HCT116 (cell line): Measurements from ENCODE around the gene TIMM44. TPM values are rescaled to one million over a fixed set of nuclear protein-coding genes. Genes with fewer than 3 reads are reported as not detected.

Experiments used
- ATAC-seq: fragments of 200-7000 bp; cut with Tn5 transposase; 2 replicates; pipeline ENCODE4 v1.9.1; 2020; ENCODE audit warnings: mild to moderate bottlenecking, moderate library complexity
- BruUV-seq: library from RNA; stranded (reverse); fragments of 400-500 nt; replicated peaks from 2 replicates; lab custom pipeline; 2021; lab: Mats Ljungman, UMichigan
- CTCF ChIA-PET: fragments of 300-600 bp; sonication (Branson Sonifier 250); formaldehyde crosslinking; loops from one replicate; lab custom pipeline; 2021; ENCODE audit warnings: antibody characterized with exemption; lab: Charles Lee
- POLR2A ChIA-PET: fragments of 300-600, 350-600 bp; sonication (Branson Sonifier 250); formaldehyde crosslinking; loops from one replicate; lab custom pipeline; 2021; ENCODE audit warnings: antibody characterized with exemption; lab: Charles Lee
- RAD21 ChIA-PET, 2 experiments: fragments of 300-600 bp; sonication (Branson Sonifier 250); formaldehyde crosslinking; loops; one replicate each; lab custom pipeline; 2023; ENCODE audit warnings: low total read pairs in 2 of 2; ENCODE audit not compliant: uncharacterized antibody in 2 of 2, unreplicated experiment in 2 of 2, low non-redundant PET in 1 of 2; lab: Charles Lee
- DNase-seq: peaks from one replicate; pipeline ENCODE4 v3.0.0-alpha.2; 2010; ENCODE audit warnings: low read depth, low spot score
- H2AFZ ChIP-seq: fragments of 200-600 bp; shearing (Covaris generic), sonication (generic); 2 replicates; pipeline ENCODE4 v1.6.1; 2017; ENCODE audit warnings: low read depth, mixed run types, mixed read lengths, antibody characterized with exemption, low read length; ENCODE audit not compliant: poor library complexity, severe bottlenecking
- H3K27ac ChIP-seq: 2 replicates; pipeline ENCODE4 v1.5.1; 2012; ENCODE audit warnings: low read depth, low read length
- H3K27me3 ChIP-seq: fragments of 200-600 bp; sonication (generic); 2 replicates; pipeline ENCODE4 v1.6.1; 2016; ENCODE audit warnings: mixed run types, low read length, mixed read lengths; ENCODE audit not compliant: insufficient read depth
- H3K36me3 ChIP-seq, 2 experiments: fragments of 200-500 bp in 1 of 2; fragments of 200-600 bp in 1 of 2; sonication (Bioruptor generic) in 1 of 2; sonication (generic) in 1 of 2; 2 replicates each; pipeline versions ENCODE4 v1.5.1 to v1.6.1; 2014 to 2016; ENCODE audit warnings: low read length in 2 of 2, inconsistent platforms in 1 of 2, mixed read lengths in 1 of 2, mixed run types in 1 of 2; ENCODE audit not compliant: insufficient read depth in 2 of 2, control insufficient read depth in 1 of 2
- H3K4me1 ChIP-seq, 2 experiments: fragments of 200-600 bp in 1 of 2; sonication (generic) in 1 of 2; 2 replicates each; pipeline versions ENCODE4 v1.5.1 to v1.6.1; 2012 to 2017; ENCODE audit warnings: low read length in 2 of 2, inconsistent platforms in 1 of 2, mild to moderate bottlenecking in 1 of 2, mixed read lengths in 1 of 2, mixed run types in 1 of 2, moderate library complexity in 1 of 2; ENCODE audit not compliant: insufficient read depth in 2 of 2, control insufficient read depth in 1 of 2
- H3K4me2 ChIP-seq: fragments of 200-600 bp; sonication (generic); 2 replicates; pipeline ENCODE4 v1.6.1; 2017; ENCODE audit warnings: mixed run types, low read length, mixed read lengths
- H3K4me3 ChIP-seq, 2 experiments: fragments of 200-600 bp in 1 of 2; sonication (generic) in 1 of 2; replicated peaks in 1 of 2; 2 replicates each; pipeline ENCODE4 v1.5.1; 2011 to 2016; ENCODE audit warnings: low read length in 2 of 2, control low read depth in 1 of 2, low read depth in 1 of 2, mild to moderate bottlenecking in 1 of 2, mixed read lengths in 1 of 2, mixed run types in 1 of 2
- H3K79me2 ChIP-seq: fragments of 200-600 bp; sonication (generic); 2 replicates; pipeline ENCODE4 v1.6.1; 2017; ENCODE audit warnings: mild to moderate bottlenecking, mixed run types, low read length, moderate library complexity, mixed read lengths; ENCODE audit not compliant: insufficient read depth
- H3K9ac ChIP-seq: fragments of 200-600 bp; sonication (generic); 2 replicates; pipeline ENCODE4 v1.6.1; 2016; ENCODE audit warnings: low read length, mixed read lengths
- H3K9me2 ChIP-seq: fragments of 200-600 bp; sonication (generic), shearing (Covaris generic); 2 replicates; pipeline ENCODE4 v1.6.1; 2017; ENCODE audit warnings: mixed run types, mild to moderate bottlenecking, moderate library complexity; ENCODE audit not compliant: insufficient read depth
- H3K9me3 ChIP-seq, 2 experiments: fragments of 200-500 bp in 1 of 2; fragments of 200-600 bp in 1 of 2; sonication (Bioruptor generic) in 1 of 2; sonication (generic) in 1 of 2; 2 replicates each; pipeline ENCODE4 v1.6.1; 2014 to 2017; ENCODE audit warnings: low read length in 2 of 2, mixed read lengths in 2 of 2, inconsistent platforms in 1 of 2, low read depth in 1 of 2, mild to moderate bottlenecking in 1 of 2, mixed run types in 1 of 2, moderate library complexity in 1 of 2; ENCODE audit not compliant: control insufficient read depth in 1 of 2, insufficient read depth in 1 of 2
- H4K20me1 ChIP-seq: fragments of 200-600 bp; sonication (generic), shearing (Covaris generic); 2 replicates; pipeline ENCODE4 v1.6.1; 2017; ENCODE audit warnings: mixed run types, mild to moderate bottlenecking, moderate library complexity; ENCODE audit not compliant: insufficient read depth
- CTCF ChIP-seq, 3 experiments: fragments of 200-600 bp in 1 of 3; sonication (generic) in 1 of 3; IDR thresholded peaks in 2 of 3; conservative IDR thresholded peaks in 1 of 3; 2 replicates each; pipeline ENCODE4 v1.5.1; 2012 to 2017; ENCODE audit warnings: low read depth in 2 of 3, low read length in 2 of 3, antibody characterized with exemption in 1 of 3, borderline replicate concordance in 1 of 3, control low read depth in 1 of 3, mild to moderate bottlenecking in 1 of 3, mixed read lengths in 1 of 3, mixed run types in 1 of 3, moderate library complexity in 1 of 3; ENCODE audit not compliant: insufficient read depth in 1 of 3
- EZH2 ChIP-seq: fragments of 200-600 bp; sonication (generic); IDR thresholded peaks from 2 replicates; pipeline ENCODE4 v1.6.1; 2017; ENCODE audit warnings: antibody characterized with exemption, mixed run types
- EZH2phosphoT487 ChIP-seq: fragments of 200-600 bp; IDR thresholded peaks from 2 replicates; pipeline ENCODE4 v1.6.1; 2018; ENCODE audit warnings: antibody characterized with exemption, borderline replicate concordance
- FOSL1 ChIP-seq: IDR thresholded peaks from 2 replicates; pipeline ENCODE4 v1.6.1; 2012; ENCODE audit warnings: low read depth
- MAX ChIP-seq: IDR thresholded peaks from 2 replicates; pipeline ENCODE4 v1.6.1; 2012
- POLR2AphosphoS5 ChIP-seq: IDR thresholded peaks from 2 replicates; pipeline ENCODE4 v1.6.1; 2011; ENCODE audit warnings: mild to moderate bottlenecking, low read depth, low read length, moderate library complexity
- RAD21 ChIP-seq: IDR thresholded peaks from 2 replicates; pipeline ENCODE4 v1.6.1; 2012; ENCODE audit warnings: low read depth, mild to moderate bottlenecking
- REST ChIP-seq: IDR thresholded peaks from 2 replicates; pipeline ENCODE4 v1.6.1; 2012; ENCODE audit warnings: low read depth
- SP1 ChIP-seq: IDR thresholded peaks from 2 replicates; pipeline ENCODE4 v1.6.1; 2012; ENCODE audit warnings: low read depth
- SRF ChIP-seq: IDR thresholded peaks from 2 replicates; pipeline ENCODE4 v1.6.1; 2012; ENCODE audit warnings: low read depth
- ZBTB33 ChIP-seq: IDR thresholded peaks from 2 replicates; pipeline ENCODE4 v1.6.1; 2011; ENCODE audit warnings: mild to moderate bottlenecking, low read length, moderate library complexity; ENCODE audit not compliant: insufficient replicate concordance; ENCODE audit errors: extremely low read depth
- ZFX ChIP-seq: fragments of 450-650 bp; IDR thresholded peaks from 2 replicates; pipeline ENCODE4 v1.6.1; 2017
- intact Hi-C: fragments of 100-400 bp; cut with micrococcal nuclease; formaldehyde crosslinking; loops from 2 replicates; pipeline ENCODE4 v1.10.0; 2022
- total RNA-seq: library from RNA; stranded (reverse); gene quantifications from one replicate; pipeline ENCODE4 v1.2.1, GENCODE V29; 2021; ENCODE audit not compliant: unreplicated experiment

Gene TIMM44
- total RNA-seq, 1 experiment from 2014 or later = 136 TPM

- H3K27me3 ChIP-seq = no peaks in the 10 kb centered on the region
- no peak overlapping the region for H3K27ac ChIP-seq
- no peaks in the 10 kb centered on the region for H3K9me2 ChIP-seq
- TF ChIP-seq SP1 = no peak
- no peak for TF ChIP-seq REST
- no peak for TF ChIP-seq EZH2phosphoT487
- CTCF ChIA-PET = no interaction called here
- no peak overlapping the region for H3K4me2 ChIP-seq
- no TSS peak for BruUV-seq
- no peaks in the 10 kb centered on the region for H3K9me3 ChIP-seq
- H3K79me2 ChIP-seq = peaks cover 12% of the 10 kb centered on the region
- no peak overlapping the region for H2AFZ ChIP-seq
- H3K36me3 ChIP-seq = peaks cover 0 to 9% of the 10 kb centered on the region in 2 experiments; a peak in 2 of 4 replicates
- intact Hi-C loops = no loop called here
- POLR2A ChIA-PET = no interaction called here
- H3K4me1 ChIP-seq = peaks cover 0 to 6% of the 10 kb centered on the region in 2 experiments; a peak in 2 of 4 replicates
- H4K20me1 ChIP-seq = no peaks in the 10 kb centered on the region
- RAD21 ChIA-PET = no interaction called here
- no peak for ATAC-seq
- no peak overlapping the region for H3K9ac ChIP-seq
- DNase-seq = no peak
- H3K4me3 ChIP-seq = no peak overlapping the region
Measured at GRCh38 chr19:7897292-7897691, 46.2 kb downstream of the TIMM44 start.

- CTCF ChIA-PET = no interaction called here
- H3K4me3 ChIP-seq = no peak overlapping the region
- no peak overlapping the region for H3K9ac ChIP-seq
- TF ChIP-seq SRF (no peak), MAX (no peak), RAD21 (no peak), POLR2AphosphoS5 (no peak), FOSL1 (no peak), EZH2 (no peak), ZBTB33 (no peak), ZFX (no peak), CTCF (IDR thresholded peaks at IDR 0.05 in 2 of 3, conservative IDR thresholded peaks at IDR 0.05 in 1 of 3; ENCODE audit: borderline replicate concordance in 1 of 3, insufficient read depth in 1 of 3, low read depth in 2 of 3, low read length in 2 of 3) (no peak)
Measured at GRCh38 chr19:7895565-7895964, 47.9 kb downstream of the TIMM44 start.

More at GRCh38 chr19:7895565-7895964, 47.9 kb downstream of the TIMM44 start:
- ATAC-seq (no peak), DNase-seq (no peak)
- Histone ChIP-seq H2AFZ (no peak overlapping the region), H3K4me1 (no peaks in the 10 kb centered on the region; a peak in 1 of 4 replicates), H3K36me3 (peaks cover 0 to 9% of the 10 kb centered on the region in 2 experiments; a peak in 2 of 4 replicates), H3K9me3 (no peaks in the 10 kb centered on the region), H3K27ac (no peak overlapping the region), H4K20me1 (no peaks in the 10 kb centered on the region), H3K79me2 (peaks cover 26% of the 10 kb centered on the region), H3K27me3 (no peaks in the 10 kb centered on the region), H3K4me2 (no peak overlapping the region), H3K9me2 (no peaks in the 10 kb centered on the region)
- RAD21 ChIA-PET = no interaction called here
- POLR2A ChIA-PET = interaction anchor here (0.6 kb wide), 1 partner anchor 517 kb away, joined by 3 read pairs; the partner anchor contains the start of gene MARCHF2
- no TSS peak for BruUV-seq
- intact Hi-C loops = no loop called here
